GM19193 (cell line): ENCODE measurements around the gene PHC2.

Source experiments
- POLR2A ChIP-seq: IDR thresholded peaks from 4 replicates; pipeline ENCODE4 v1.6.1; 2011; ENCODE audit not compliant: insufficient read depth, insufficient read length; ENCODE audit errors: extremely low read depth

PHC2 gene

DNA sequence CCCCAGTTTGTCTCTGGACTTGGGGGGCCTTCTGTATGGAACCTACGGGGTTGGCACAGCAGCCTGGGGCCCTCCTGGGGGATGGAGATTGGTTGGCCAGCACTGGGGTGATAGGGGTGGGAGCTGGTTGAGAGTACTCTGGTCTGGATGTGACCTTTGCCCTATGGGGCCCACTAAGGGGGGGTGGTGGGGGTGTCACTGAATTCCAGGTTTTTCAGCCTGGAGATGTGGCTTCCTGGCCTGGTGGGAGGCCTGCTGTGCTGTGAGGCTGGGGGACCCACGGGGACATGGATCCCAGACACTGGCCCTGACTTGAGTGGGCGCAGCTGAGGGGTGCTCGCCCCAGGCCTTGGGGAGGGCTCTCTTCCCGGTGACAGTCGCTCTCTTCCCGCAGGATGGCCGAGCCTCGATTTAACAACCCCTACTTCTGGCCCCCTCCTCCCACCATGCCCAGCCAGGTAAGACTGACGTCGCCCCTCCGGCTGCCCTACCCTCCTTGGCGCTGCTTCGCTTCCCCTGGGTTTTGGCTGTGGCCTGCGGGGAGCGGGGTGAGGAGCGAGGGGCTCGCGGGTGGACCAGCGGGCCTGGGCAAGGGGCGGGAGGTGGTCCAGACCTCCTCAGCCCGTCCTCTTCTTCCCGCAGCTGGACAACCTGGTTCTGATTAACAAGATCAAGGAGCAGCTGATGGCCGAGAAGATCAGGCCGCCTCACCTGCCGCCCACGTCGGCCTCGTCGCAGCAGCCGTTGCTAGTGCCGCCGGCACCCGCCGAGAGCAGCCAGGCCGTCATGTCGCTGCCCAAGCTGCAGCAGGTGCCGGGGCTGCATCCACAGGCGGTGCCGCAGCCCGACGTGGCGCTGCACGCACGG lies 155.0 kb downstream of the PHC2 start:
- no peak for TF ChIP-seq POLR2A

DNA sequence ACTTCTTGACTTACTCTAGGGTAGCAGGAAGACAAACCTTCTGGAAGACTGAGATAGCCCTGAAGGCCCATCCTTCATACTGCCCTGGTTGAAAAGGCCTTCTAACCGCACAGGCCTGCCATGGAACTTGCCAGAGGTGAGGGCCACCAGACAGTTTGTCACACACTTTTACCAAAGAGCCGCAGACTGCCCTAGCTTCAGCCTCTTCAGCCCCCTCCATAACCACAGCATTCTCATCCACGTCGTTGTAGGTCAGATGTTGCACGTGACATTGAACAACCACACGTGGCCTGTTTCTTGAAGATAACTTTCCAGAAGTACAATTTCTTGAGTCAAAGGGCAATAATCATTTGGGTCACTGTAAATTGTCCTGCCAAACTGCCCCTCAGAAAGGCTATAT lies 155.7 kb downstream of the PHC2 start:
- TF ChIP-seq POLR2A = no peak

DNA sequence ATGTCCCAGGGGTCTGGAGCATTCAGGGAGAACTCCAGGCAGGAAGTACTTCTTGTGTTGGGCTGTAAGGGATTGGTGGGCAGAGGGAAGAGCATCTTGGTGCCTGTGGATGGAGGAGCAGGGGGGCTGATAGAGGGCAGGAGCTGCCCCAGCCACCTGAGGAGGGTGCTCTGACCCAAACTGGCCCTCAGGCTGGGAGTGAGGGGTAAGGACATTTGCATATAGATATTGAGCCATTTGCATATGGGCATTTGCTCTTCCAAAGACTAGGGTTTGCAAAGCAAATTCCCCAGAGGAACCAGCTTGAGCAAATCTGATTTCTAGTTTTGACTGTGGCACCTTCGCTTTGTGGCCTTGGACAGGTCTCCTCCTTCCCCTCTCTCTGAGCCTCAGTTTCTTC lies 156.4 kb downstream of the PHC2 start:
- no peak for TF ChIP-seq POLR2A

DNA sequence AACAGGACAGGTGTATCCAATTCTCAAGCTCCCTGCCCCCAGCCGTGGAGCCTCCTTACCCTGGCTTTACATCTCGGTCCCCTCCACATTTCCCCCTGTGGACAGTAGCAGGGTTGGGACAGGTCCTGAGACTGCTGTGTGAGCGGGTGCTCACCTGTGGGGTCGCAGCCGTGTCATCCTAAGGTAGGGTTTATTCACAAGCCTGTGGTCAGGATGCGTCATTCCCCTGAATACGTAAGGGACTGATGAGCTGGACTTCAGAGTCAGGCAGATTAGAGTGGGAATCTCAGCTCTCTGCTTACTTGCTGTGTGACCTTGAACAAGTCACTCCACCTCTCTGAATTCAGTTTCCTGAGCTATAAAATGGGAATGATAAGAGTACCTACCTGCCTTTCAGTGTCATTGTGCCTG lies 156.9 kb downstream of the PHC2 start:
- no peak for TF ChIP-seq POLR2A
